Osteocyte (in vitro differentiated cells): ENCODE data around the gene DFFB. TPM values are rescaled to one million over a fixed set of nuclear protein-coding genes. Genes with fewer than 3 reads are reported as not detected.

Source experiments
- DNase-seq: peaks from one replicate; pipeline ENCODE4 v3.0.0; 2021; ENCODE audit warnings: mixed read lengths; ENCODE audit not compliant: unreplicated experiment; ENCODE audit errors: extremely low spot score
- H3K27ac Mint-ChIP-seq: one replicate; pipeline ENCODE4 v1.8.0; 2021; ENCODE audit warnings: mild to moderate bottlenecking, mixed read lengths; ENCODE audit not compliant: unreplicated experiment
- H3K27me3 Mint-ChIP-seq: one replicate; pipeline ENCODE4 v1.8.0; 2021; ENCODE audit warnings: mixed read lengths; ENCODE audit not compliant: unreplicated experiment
- H3K36me3 Mint-ChIP-seq: one replicate; pipeline ENCODE4 v1.8.0; 2021; ENCODE audit warnings: mixed read lengths; ENCODE audit not compliant: unreplicated experiment
- H3K4me1 Mint-ChIP-seq: one replicate; pipeline ENCODE4 v1.8.0; 2021; ENCODE audit warnings: mixed read lengths; ENCODE audit not compliant: unreplicated experiment
- H3K4me3 Mint-ChIP-seq: one replicate; pipeline ENCODE4 v1.8.0; 2021; ENCODE audit warnings: mild to moderate bottlenecking, moderate library complexity, mixed read lengths; ENCODE audit not compliant: unreplicated experiment
- H3K9me3 Mint-ChIP-seq: one replicate; pipeline ENCODE4 v1.8.0; 2021; ENCODE audit warnings: mixed read lengths; ENCODE audit not compliant: unreplicated experiment
- CTCF ChIP-seq: fragments of 200-600 bp; sonication (generic); IDR thresholded peaks from 2 replicates; pipeline ENCODE4 v1.5.0; 2021; ENCODE audit warnings: antibody characterized with exemption, mild to moderate bottlenecking, moderate library complexity
- total RNA-seq: library from RNA; stranded (reverse); gene quantifications from 2 replicates; pipeline ENCODE4 v1.2.1, GENCODE V29; 2021

The DFFB gene
- total RNA-seq, 1 donor from 2014 or later, result 11.0 TPM

DNA sequence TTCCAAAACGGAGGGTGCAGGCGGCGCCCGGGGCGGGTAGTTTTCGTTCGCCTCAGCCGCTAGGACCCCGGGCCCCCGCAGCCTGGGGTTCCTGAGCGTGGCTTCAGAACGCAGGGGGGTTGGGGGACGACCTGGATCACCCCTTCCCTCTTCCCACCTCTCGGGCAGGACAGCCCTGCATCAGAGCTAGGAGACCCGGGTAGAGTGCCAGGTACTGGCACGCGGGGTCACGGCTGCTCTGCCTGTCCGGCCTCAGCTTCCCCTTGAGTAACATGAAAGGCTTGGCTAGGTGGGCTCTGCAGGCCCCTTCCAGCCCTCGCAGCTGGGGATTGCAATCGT lies 484 bp downstream of the DFFB start:
- DNase-seq, result no peak
- no peaks in the 10 kb centered on the region for H3K27me3 Mint-ChIP-seq
- H3K36me3 Mint-ChIP-seq, result peaks cover 2% of the 10 kb centered on the region
- H3K4me1 Mint-ChIP-seq, result peaks cover 31% of the 10 kb centered on the region
- no peak overlapping the region for H3K27ac Mint-ChIP-seq
- H3K9me3 Mint-ChIP-seq, result no peaks in the 10 kb centered on the region
- no peak for TF ChIP-seq CTCF
- peak overlapping the region; percentile 93 for H3K4me3 Mint-ChIP-seq

GRCh38 chr1:3858231-3858981 lies 1.1 kb downstream of the DFFB start:
- no peak for TF ChIP-seq CTCF
- Mint-ChIP-seq H3K9me3 (no peaks in the 10 kb centered on the region), H3K4me1 (peaks cover 31% of the 10 kb centered on the region), H3K27me3 (no peaks in the 10 kb centered on the region), H3K36me3 (peaks cover 2% of the 10 kb centered on the region), H3K4me3 (peak overlapping the region; percentile 93), H3K27ac (no peak overlapping the region)
- no peak for DNase-seq

DNA sequence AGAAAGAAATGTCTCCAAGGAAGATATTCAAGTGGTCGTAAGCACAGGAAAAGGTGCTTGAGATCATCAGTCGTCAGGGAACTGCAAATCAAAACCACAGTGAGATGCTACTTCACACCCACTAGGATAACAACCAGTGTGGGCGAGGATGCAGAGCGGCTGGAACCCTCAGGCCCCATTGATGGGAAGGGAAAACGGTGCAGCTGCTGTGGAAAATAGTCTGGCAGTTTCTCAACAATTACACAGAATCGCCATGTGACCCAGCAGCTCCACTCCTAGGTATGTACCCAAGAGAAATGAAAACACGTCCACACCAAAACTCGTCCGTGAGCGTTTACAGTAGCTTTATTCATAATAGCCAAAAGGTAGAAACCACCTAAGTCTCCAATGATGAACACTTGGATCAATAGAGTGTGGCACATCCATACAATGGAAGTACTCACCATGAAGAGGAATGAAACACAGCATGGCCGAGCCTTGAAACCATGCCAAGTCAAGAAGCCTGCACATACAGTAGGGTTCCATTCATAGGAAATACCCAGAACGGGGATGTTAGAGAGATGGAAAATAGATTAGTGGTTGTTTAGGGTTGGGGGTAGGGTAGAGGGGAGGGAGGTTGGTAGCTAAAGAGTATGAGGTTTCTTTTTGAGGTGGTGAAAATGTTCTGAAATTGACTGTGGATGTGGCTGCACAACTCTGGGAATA lies 6.1 kb downstream of the DFFB start:
- no peak for TF ChIP-seq CTCF
- Mint-ChIP-seq H3K27me3 (no peaks in the 10 kb centered on the region), H3K27ac (no peak overlapping the region), H3K36me3 (peaks cover 9% of the 10 kb centered on the region), H3K9me3 (no peaks in the 10 kb centered on the region), H3K4me1 (peaks cover 7% of the 10 kb centered on the region), H3K4me3 (no peak overlapping the region)
- no peak for DNase-seq

DNA sequence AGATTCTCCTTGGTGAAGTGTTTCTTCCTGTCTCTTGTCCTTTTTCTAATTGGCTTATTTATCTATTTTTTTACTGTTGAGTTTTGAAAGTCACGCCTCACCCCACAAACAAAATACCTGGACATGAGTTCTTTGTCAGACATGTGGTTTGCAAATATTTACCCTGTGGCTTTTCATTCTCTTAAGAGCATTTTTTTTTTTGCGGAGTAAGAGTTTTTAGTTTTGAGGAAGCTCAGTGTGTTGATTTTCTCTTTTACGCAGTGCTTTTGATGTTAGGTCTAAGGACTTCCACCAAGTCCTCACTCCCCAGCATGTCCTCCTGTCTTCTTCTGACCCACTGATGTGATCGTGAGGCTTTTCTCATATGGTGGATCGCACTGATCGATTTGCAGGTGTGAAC lies 7.6 kb downstream of the DFFB start:
- H3K9me3 Mint-ChIP-seq, result no peaks in the 10 kb centered on the region
- no peaks in the 10 kb centered on the region for H3K27me3 Mint-ChIP-seq
- peaks cover 15% of the 10 kb centered on the region for H3K36me3 Mint-ChIP-seq
- no peak overlapping the region for H3K27ac Mint-ChIP-seq
- H3K4me1 Mint-ChIP-seq, result peaks cover under 1% of the 10 kb centered on the region
- no peak for TF ChIP-seq CTCF
- DNase-seq, result no peak
- H3K4me3 Mint-ChIP-seq, result no peak overlapping the region

- no peaks in the 10 kb centered on the region for H3K27me3 Mint-ChIP-seq
- H3K9me3 Mint-ChIP-seq, result no peaks in the 10 kb centered on the region
Observed at GRCh38 chr1:3865606-3866160, 8.4 kb downstream of the DFFB start.

More at GRCh38 chr1:3865606-3866160, 8.4 kb downstream of the DFFB start:
- no peak overlapping the region for H3K27ac Mint-ChIP-seq
- H3K36me3 Mint-ChIP-seq, result peaks cover 15% of the 10 kb centered on the region
- H3K4me1 Mint-ChIP-seq, result no peaks in the 10 kb centered on the region
- TF ChIP-seq CTCF, result no peak
- DNase-seq, result no peak
- no peak overlapping the region for H3K4me3 Mint-ChIP-seq
